GM10266 (cell line): ENCODE measurements around the gene PWP1.
A peak's percentile ranks its signal among the peaks of the same experiment; 100 is the strongest.

ENCODE experiments used
- DNase-seq: peaks from one replicate; pipeline ENCODE4 v3.0.0; 2012; ENCODE audit errors: extremely low spot score
- TF ChIP-seq, protein P1 (sequence below): IDR thresholded peaks from 2 replicates; pipeline ENCODE4 v1.5.1; 2012; ENCODE audit warnings: mild to moderate bottlenecking, low read depth; ENCODE audit not compliant: control insufficient read depth, insufficient read depth; ENCODE audit errors: missing control alignments

Gene PWP1

DNA sequence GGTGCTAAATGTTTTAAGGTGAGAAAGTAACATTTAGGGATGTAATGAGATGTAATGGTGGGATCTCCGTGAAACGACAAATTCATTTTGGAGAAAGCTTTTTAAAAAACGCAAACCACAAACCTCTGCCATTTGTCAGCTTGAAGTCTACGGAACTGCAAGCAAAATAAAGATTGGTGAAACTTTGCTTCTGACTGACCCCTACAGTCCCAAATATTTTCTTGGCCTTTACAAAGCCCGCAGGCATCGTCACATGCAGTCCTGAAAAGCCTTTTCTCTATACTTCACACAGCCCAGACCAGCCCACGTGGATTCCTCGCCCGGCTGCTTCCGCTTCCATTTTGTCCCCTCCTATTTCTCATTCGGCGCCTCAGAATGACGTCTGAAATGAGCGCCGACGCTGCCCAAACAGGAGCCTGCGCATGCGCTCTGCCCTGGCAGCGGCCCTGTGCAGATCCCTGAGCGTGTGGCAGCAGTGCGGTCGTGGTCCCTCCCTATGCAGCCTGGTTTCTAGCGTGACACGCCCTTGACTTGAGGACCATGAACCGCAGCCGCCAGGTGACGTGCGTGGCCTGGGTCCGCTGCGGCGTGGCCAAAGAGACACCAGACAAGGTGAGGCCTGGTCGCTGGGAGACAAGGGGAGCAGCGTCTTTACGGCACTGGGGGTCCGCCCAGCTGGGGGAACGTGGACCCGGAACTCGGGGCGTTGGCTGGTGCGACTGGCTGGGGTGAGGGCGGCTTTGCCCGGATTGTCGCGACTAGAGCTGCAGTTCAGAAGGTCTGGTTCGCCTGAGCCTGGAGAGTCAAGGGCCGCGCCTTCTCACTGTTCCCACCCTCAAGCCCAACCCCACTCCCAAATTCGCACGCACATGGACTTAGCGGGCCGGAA, at the start of gene PWP1:
TSS of gene PWP1 (plus strand) at position 440 of the 889 bp plus-strand sequence. CDS start at position 541, 101 bp downstream.
- TF ChIP-seq, protein P1, sequence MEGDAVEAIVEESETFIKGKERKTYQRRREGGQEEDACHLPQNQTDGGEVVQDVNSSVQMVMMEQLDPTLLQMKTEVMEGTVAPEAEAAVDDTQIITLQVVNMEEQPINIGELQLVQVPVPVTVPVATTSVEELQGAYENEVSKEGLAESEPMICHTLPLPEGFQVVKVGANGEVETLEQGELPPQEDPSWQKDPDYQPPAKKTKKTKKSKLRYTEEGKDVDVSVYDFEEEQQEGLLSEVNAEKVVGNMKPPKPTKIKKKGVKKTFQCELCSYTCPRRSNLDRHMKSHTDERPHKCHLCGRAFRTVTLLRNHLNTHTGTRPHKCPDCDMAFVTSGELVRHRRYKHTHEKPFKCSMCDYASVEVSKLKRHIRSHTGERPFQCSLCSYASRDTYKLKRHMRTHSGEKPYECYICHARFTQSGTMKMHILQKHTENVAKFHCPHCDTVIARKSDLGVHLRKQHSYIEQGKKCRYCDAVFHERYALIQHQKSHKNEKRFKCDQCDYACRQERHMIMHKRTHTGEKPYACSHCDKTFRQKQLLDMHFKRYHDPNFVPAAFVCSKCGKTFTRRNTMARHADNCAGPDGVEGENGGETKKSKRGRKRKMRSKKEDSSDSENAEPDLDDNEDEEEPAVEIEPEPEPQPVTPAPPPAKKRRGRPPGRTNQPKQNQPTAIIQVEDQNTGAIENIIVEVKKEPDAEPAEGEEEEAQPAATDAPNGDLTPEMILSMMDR: no peak
- DNase-seq: peak; percentile 90

- no peak for DNase-seq
- TF ChIP-seq, protein P1: no peak
These were observed 44.4 kb upstream of the PWP1 start for GRCh38 chr12:107641154-107641553.

DNA sequence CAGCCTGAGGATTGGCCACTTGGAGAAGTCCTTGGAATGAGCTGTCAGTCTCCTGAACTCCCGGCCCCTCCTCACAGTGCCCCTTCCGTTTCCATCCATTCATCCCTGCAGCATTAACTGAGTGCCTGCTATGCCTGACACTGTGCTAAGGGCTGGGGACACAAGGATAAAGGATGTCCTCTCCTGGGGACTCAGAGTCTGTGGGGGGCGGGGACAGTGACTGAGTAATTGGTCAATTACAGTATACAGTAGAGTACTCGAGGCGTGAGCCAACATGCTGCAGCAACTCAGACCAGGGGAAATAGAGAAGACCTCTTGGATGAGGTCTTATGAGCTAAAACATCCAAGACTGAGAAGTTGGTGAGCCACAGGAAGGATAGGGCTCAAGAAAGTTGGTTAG, 43.4 kb upstream of the PWP1 start:
- TF ChIP-seq, protein P1: no peak

DNA sequence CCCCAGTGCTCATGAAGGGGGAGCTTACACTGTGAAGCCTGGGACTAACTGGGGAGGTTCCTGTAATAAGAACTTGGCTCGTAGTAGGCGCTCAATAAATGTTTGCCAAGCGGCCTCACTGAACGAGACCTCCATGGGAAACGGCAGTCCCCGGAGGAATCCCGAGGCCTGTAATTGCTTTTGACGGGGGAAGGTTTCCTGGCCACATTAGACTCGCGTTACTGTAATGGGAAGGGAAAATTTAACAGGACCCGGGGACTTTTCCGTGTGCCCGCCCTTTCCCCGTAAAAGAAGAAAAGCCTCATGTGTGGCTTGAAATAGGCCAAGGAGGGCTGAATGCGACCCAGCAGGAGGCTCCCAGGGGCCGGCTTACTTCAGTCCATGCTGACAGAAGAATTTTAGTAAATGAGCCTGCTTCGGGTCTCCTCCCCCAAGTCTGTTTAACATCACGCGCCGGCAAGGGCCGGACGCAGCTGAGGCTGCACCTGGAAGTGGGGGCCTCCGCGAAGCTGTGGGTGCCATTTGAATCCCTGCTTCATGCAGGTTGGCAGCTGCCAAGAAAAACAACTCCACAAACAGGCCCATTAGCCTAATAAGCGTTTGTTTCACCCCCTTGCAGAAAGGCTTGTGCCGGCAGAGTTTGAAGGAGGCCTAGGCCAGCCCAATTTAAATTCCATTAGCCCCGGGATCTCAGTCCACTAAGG, 39.8 kb upstream of the PWP1 start:
- TF ChIP-seq, protein P1: no peak
- DNase-seq: no peak

More for the DNA sequence above, 43.4 kb upstream of the PWP1 start:
- no peak for DNase-seq

DNA sequence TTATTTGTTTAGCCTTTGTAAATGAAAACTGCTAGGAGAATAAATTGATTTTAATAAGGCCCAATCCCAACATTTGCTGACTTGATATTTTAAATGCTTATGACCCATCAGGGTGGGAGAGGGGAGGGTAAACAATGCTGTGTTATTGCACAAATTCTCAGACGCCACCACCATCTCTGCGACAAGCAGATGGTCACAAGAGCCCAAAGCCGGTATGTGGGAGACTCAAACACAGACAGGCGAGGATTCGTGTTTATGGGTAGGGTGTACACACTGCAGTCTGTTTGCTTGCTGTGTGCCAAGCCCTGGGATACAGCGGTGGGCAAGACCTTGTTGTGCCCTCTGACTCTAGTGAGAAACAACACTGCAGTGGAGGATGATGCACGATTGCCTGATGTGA, 39.2 kb upstream of the PWP1 start:
- TF ChIP-seq, protein P1: no peak
- DNase-seq: no peak

DNA sequence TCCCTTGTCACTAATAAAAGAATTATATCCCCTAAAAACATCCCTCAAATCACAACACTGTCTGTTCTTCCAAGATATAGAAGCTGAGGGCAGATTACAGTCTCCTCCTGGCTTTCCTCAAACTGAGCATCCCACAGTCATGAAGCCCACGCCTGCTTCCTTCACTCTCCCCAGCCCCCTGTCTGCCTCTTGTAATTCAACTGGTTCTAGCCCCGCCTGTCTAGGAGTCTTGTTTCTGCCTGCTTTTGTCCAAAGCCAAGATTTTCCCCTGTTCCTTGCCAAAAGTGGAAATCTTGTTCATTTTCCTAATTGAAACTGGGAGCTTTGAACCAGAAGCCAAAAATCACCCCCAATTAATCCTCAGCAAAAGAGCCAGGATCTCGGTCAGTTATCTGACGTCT, 35.9 kb upstream of the PWP1 start:
- TF ChIP-seq, protein P1: no peak
- DNase-seq: no peak

- TF ChIP-seq, protein P1: no peak
These were observed 34.6 kb upstream of the PWP1 start for GRCh38 chr12:107650977-107651376.

More at GRCh38 chr12:107650977-107651376, 34.6 kb upstream of the PWP1 start:
- no peak for DNase-seq
